HG02970 (cell line): ENCODE measurements around the gene CBLB.

ENCODE experiments used
- ATAC-seq: cut with Tn5 transposase; IDR thresholded peaks from one replicate; pipeline ENCODE4 v1.9.1; 2021; ENCODE audit warnings: mild to moderate bottlenecking, moderate library complexity, moderate number of reproducible peaks; ENCODE audit not compliant: unreplicated experiment, low FRiP score

CBLB gene

DNA sequence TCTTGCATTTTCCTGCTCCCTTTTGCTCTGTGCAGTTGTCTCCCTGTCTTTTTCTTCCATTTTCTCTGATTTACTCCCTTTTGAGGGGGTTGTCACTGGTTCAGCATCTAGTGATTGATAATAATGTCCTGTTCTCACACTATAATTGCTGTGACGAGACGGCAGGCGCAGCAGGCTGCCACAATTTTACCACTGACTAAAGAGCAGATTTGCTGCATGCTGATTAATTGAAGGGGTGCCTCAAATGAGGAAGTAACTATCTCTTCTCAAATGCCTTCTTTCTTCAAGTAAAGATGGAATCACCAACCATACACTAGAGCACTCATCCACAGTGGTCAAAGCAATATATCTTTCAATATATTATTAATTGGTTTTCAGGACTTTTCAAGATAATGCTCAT lies 219.3 kb downstream of the CBLB start:
- ATAC-seq: no peak

DNA sequence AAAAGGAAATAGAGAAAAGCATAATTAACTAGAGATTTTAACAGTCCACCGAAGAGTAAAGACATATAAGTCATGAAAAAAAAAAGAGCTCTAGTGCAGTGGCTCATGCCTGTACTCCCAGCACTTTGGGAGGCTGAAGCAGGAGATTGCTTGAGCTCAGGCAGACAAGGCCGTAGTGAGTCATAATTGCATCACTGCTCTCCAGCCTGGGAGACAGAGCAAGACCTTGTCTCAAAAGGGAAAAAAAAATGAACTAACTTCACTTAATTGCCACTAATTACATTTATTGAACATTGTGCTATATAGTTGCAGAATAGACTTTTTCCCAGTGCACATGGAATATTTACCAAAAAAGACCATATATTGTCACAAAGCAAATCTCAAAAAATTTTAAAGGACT lies 221.8 kb downstream of the CBLB start:
- no peak for ATAC-seq

DNA sequence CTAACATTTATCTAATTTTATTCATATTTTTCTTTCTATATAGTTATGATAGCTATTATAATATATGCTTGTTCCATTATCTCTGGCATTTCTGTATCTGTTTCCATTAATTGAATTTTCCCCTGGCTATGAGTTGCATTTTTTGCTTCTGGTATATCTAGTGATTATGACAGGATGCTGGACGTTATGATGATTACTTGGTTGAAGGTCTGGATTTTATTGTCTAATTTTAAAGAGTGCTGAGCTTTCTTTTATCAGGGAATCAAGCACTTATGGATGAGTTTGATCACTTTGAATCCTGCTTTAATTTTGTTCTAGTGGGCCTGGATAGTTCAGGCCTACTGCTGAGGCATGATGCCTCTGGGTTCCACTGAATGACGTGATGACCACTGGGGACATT lies 229.7 kb downstream of the CBLB start:
- ATAC-seq: no peak

DNA sequence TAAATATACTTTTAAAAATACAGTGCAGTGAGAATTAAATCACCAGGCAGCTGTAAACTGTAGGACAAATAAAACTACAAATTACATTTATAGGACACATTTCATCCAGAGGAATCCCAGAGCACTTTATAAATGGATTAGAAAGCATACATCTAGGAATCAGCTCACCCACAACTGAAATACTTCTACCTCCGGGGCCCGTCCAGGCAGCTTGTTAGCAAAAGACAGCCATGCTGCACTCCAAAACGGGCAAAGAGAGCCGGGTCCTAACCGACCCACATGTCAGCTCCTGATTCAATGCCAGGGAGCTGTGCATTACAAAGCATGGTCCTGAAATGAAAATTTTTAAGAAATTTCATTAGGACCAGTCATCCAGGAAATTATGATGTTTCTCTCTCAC lies 234.1 kb downstream of the CBLB start:
- ATAC-seq: no peak

DNA sequence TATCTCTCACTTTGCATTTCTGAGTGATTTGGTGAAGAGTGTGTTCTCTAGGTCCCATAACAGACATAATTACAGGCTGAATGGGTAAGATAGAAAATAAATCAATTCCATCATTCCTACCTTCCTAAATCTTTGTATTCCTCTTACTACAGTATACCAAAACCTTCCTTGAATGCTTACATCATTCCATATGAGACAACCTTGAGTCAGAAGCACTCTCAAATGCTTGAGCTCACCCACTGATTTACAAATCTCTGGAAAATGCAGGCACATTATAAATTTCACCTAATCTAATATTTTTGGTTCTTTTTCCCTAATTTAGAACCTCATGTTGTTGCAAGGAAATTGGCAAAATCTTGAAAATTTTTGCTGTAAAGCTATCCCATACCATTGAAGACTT lies 239.1 kb downstream of the CBLB start:
- no peak for ATAC-seq

DNA sequence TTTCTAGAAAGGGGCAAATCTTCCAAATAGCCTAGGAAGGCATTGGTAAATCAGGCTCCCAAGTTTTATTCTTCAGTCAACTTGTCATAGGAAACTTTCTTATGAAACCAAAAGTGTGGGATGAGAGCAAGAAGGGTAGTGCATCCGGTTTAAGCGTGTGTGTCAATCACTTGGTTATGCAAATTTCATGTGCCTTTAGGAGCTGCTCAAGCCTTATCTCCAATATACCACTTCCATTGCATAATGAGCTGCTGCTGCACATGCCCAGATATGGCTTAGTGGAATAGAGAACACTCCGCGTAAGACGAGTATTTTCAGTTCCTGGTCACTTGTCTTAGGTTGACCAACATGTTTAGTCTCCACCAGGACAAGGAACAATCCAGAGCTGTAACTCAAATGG lies 242.1 kb downstream of the CBLB start:
- no peak for ATAC-seq

DNA sequence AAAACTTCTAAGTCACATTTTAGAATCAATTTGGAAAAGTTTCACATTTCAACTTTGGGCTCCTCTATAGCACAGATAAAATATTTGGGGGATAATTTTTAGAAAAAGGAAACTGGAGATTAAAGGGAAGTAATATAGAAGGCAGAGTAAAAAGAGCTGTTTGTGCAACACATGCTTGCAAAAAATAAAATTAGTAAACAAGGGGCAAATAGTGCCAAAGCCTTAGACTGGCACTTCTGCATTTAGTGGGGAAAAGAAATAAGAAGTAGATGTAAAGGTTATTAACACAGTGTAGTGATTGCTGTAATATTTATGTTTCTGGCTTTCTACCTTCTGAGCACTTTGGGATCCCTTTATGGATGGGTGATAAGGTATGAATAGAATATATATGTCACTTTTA lies 246.6 kb downstream of the CBLB start:
- no peak for ATAC-seq

DNA sequence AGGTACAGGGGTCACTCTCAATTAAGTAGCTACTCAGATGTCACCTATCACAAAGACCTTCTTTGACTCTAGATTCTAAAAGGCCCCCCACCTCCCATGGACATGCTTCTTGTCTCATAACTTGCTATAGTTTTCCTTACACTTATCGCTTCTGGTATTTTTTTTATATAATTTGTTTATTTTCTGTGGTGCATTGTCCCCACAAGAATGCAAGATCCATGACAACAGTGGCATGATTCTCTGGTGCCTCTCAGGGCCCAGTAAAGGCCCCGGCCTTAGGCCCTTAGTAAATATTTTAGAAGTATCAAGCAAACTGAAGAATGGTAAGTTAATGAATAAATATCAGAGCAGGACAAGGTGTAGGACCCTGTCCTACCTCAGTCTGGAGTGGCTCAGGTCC lies 248.6 kb downstream of the CBLB start:
- no peak for ATAC-seq

DNA sequence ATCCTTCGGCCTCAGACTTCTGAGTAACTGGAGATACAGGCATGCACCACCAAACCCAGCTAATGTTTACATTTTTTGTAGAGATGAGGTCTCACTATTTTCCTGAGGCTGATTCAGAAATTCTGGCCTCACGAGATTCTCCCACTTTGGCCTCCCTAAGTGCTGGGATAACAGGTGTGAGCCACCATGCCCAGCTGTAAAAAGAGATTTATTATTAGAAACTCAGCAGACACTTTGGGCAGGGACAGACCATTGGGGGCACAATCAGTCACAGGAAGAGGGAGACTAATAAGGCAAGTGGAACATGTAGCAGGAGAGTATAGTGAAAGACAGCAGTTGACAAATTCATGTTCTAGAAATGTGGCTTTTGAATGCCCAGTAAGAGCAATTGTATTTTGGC lies 249.2 kb downstream of the CBLB start:
- ATAC-seq: no peak

DNA sequence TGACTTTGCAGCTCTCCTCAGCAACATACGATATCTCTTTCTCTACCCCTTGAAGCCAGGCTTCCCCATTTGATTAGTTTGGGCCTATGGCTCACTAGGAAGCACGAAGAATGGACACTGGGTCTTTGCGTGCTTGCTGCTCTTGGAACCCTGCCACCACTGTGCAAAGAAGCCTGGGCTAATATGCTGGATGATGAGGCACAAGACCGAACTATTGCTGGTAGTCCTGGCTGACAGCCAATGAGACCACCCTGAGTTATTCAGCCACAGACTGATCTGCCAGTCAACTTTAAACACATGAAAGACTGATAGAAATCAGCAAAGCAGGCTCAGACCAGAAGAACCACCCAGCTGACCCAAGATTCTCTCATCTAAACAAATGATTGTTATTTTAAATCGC lies 250.3 kb downstream of the CBLB start:
- ATAC-seq: no peak

DNA sequence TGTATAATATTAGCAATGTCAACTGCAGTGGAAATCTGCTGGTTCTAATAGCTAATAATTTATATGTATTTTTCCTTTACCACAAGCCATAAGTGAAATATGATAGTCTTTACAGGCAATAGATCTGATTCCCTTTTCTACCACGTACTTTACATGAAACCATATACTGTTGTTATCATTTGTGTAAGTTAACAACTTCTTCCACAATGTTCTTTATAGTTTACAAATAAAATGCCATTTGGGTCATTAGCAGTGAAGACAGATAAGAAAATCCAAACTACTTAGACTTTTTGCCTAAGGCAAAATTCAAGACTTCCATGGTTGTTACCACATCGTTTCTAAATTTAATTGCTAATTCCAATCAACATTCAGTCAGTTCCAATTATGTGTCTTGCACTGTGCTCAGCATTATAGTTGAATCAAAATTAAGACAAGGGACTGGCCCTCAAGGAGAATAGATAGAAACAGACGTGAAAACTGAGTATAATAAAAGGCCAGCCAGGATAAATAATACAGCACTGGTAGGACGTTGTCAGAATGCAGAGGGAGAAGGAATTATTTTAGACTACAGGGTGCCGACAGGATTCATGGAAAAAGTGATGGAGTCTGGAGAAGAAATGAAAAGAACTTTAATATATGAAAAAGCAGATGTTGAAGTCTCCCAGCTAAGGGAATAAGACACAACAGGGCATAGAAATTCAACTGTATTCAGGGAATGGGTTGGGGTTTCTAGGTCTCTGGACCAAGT lies 252.3 kb downstream of the CBLB start:
- no peak for ATAC-seq

DNA sequence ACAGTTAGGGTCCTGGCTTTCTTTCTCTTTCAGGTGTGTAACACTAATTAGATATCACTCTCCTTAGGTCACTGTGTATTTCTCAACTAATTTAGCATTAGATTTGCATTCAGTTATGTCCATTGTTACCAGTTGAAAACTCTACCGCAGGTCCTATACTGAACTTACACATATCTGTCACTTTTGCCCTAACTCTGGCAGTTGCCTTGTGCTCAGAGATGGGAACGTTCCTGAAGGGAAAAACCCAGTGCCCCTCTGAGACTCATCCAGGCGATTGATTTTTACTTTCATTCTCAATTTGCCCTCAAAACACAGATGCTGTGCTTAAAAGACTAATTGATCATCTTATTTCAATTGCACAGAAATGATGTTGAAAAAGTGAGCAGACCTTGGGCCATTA lies 253.0 kb downstream of the CBLB start:
- no peak for ATAC-seq

DNA sequence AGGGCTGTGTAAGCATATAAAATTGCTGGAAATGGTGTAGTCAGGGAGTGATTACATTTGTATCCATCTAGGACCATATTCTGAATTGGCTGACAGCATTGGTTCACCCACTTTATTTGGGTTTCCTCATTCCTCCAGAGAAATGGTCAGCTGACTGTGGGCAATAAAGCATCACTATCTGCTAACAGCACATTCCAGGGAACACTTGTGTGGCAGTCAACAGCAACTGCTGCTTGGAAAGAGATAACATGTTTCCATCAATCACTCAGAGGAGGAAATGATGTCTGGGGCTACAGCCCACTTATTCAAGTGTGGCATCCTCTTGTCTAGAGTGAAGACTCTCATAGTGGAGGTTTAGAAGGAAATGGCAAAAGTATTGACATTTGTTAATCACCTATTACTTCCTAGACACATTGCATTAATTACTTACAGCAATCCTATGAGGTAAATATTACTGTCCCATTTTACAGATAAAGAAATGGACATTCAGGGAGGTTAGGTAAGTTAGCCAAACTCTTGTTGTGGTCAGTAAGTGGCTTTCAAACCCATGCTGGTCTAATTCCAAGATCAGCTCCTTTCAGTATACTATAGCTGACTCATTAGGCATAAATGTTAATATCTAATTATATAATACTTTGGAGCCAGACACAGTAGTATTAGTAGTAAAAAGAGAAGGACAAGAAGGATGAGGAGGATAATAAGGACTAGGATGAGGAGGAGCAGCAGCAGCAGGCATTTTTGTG lies 254.4 kb downstream of the CBLB start:
- ATAC-seq: no peak

DNA sequence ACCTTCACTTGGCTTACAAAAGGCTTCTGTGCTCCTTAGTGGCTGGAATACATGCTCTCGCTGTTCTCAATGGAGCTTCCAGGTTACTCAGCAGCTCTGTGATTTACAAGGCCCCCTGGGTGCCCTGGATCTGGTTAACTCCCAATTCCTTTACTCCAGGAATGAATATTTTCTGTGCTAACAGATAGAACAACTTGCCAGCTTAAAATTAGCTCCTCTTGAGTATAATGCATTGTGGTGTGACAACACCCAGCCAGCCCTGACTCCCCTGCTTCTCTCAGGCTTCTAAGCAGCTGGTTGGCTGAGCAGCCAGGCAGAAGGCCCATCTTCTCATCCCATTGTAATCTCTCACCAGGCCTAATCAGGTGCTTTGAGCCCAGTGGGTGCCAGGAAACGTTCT lies 255.7 kb downstream of the CBLB start:
- no peak for ATAC-seq

DNA sequence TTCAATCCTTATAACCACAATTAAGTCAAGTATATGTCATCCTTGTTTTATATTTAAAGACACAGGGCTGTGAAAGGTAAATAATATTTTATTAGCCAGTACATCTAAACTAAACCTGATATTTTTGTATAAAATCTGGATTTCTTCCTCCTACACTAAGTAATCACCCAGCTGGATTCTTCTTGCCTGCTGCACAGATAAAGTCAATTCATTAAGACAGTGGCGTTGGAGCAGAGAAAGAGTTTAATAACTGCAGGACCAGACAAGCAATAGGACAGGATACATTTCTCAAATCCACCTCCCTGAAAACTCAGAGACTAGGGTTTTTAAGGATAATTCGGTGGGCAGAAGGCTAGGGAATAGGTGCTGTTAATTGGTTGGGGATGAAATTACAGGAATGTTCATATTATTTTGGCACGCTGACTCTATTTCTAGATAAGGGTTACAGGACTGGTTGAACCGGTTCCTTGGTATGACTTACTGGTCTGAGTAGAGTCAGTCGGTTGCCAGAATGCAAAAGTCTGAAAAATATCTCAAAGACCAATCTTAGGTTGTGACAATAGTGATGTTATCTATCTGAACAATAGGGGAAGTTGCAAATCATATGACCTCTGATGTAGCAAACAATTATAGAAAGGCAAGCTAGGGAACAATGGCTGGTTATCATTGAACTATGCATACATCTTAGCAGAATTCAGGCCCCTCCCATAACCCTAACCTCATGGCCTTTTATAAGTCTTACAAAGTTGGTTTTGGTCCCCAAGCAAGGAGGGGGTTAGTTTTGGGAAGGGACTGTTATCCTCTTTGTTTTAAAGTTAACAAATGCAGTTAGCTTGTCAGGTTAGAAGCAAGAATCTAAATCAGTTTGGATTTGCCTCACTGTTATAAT lies 257.3 kb downstream of the CBLB start:
- ATAC-seq: no peak

DNA sequence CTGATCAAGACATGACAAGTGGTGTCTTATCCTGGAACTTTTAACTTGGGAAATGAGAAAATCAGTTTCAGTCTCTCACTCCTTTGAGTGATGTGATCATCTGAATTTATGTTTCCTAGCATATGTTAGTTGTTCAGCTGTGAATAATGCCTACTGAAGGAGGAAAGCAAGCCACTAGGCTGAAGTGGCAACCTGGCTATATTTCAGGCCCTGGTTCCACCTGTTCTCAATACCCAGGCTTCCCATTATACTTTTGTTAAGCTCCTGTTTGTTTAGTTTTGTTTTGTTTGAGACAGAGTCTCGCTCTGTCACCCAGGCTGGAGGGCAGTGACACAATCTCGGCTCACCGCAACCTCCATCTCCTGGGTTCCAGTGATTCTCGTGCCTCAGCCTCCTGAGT lies 258.3 kb downstream of the CBLB start:
- ATAC-seq: no peak

DNA sequence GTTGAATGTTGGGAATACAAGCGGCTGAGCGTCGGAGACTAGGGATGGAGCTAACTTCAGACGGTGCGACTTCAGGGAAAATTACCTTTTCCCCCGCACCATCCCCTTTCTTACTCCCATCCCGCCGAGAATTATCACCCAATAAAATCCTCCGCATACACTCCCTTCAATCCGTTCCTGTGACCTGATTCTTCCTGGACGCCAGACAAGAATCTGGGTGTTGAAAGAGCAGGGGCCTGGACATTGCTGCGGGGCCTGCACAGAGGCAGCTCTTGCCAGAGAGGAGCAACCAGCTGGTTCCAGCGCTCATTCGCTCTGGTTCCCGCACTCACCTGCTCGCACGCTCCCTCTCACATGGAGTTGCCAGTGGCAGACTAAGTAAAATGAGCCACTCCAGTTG lies 260.2 kb downstream of the CBLB start:
- no peak for ATAC-seq

DNA sequence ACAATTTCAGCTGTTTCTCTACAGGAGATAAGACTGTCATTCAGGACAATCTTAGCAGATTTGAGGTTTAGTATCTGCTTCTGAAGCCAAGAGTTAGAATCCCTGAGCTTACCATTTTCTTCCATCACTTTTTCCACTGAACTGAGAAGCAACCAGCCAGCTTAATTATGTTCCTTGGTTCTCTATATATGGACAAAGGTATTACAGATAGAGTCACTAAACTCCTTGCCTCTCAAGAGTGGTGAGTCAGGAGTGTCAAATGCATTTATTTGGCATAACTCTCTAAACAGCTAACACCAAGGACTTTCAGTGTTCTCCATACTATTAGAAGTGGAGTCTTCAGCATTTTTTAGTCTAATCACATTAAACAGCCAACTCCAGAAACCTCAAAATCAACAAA lies 262.8 kb downstream of the CBLB start:
- no peak for ATAC-seq
